HEK293T (cell line): ENCODE data around the gene CDH16.

Source experiments
- FOXM1 ChIP-seq: fragments of 450-650 bp; IDR thresholded peaks from 2 replicates; pipeline ENCODE4 v1.6.1; 2017; ENCODE audit warnings: mild to moderate bottlenecking, borderline replicate concordance
- L3MBTL2 ChIP-seq: fragments of 450-650 bp; conservative IDR thresholded peaks from 2 replicates; pipeline ENCODE4 v1.6.1; 2016; ENCODE audit warnings: mild to moderate bottlenecking

DNA sequence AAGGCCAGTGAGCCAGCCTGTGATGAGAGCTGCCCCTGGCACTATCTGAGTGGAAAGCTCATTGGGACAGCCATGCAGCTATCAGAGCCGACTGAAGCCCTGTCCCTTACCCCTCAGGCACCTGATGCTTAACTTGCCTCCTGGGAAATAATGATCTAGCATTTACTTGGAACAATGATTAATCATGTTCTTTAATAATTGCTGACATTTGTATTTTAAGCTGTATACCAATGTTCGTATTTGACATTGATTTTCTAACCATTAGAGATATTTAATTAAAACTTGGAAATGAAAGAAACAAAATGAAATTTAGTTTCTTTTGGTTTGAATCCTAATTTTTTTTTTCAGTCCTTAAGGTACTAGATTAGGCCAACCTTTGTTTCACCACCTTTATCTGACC is 27.9 kb downstream of the CDH16 start:
- no peak for TF ChIP-seq FOXM1
- no peak for TF ChIP-seq L3MBTL2
